Astrocyte of the hippocampus (primary cell): ENCODE data around the gene UBE2J1.
"Not testable (repeated sequence)": the region's sequence is repeated elsewhere in the genome, so short reads cannot be mapped to it uniquely, and the experiment has no call there.

Experiments used
- DNase-seq: peaks from one replicate; pipeline ENCODE4 v3.0.0; 2011; ENCODE audit warnings: low read depth, low spot score

Gene UBE2J1, protein sequence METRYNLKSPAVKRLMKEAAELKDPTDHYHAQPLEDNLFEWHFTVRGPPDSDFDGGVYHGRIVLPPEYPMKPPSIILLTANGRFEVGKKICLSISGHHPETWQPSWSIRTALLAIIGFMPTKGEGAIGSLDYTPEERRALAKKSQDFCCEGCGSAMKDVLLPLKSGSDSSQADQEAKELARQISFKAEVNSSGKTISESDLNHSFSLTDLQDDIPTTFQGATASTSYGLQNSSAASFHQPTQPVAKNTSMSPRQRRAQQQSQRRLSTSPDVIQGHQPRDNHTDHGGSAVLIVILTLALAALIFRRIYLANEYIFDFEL

DNA sequence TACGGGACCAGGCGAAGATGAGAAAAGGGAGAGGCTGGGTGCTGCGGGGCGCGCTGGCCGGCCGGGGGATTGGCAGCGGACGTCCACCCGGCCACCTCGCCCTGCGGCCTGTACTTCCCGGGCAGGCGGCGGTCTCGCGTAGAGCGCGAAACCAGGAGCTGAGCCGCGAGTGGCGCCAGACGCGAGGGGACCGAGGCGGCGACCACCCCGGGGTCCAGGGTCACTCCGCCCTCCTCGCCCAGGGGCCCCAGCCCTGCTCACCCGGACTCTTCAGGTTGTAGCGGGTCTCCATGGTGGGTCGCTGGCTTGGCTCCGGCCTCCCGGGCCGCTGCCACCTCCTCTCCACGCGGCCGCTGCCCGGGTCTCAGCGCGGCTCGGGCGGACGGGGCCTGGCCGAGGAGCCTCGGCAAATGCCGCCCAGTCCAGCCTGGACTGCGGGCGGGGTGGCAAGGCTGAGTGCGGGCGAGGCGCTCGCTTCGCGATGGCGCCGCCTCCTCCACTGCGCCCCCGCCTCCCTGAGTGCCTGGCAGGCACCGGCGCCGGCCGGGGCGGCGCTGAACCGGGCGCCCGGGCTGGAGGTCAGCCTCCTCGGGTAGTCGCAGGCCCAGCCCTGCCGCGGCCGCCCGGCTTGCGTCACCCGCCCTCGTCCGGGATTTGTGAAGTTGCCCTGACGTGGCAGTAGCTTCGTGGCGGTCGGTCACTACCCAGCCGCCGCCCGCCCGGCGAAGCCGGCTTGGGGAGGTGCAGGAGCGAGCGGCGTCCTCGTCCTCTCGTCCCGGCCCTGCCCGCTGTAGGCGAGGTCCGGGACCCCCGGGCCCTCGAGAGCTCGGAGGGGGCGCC lies at the start of gene UBE2J1:
UBE2J1 (minus strand) TSS at position 445 of the 840 bp plus-strand sequence; CDS start at position 292, 153 bp downstream.
- peak; percentile 98 for DNase-seq

GRCh38 chr6:89400912-89401399 lies 48.4 kb upstream of the UBE2J1 start:
- no peak for DNase-seq

DNA sequence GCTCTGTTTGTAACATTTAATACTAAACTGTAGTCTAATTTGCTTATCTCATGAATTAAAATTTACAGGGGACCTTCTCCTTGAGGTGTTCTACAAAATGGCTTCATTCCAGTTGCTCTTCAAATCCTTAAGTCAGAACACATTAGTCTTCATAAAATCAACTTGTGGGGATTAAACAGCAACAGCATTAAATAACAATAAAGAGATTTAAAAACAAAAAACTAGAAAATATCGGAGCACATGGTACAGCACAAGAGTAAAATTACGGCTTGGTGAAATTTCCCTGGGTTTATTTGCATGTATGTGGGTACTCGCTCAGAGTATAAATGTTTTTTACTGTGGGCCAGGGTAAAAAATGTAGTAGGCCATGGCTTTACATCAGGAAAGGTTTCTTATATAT lies 47.5 kb upstream of the UBE2J1 start:
- DNase-seq: no peak

DNA sequence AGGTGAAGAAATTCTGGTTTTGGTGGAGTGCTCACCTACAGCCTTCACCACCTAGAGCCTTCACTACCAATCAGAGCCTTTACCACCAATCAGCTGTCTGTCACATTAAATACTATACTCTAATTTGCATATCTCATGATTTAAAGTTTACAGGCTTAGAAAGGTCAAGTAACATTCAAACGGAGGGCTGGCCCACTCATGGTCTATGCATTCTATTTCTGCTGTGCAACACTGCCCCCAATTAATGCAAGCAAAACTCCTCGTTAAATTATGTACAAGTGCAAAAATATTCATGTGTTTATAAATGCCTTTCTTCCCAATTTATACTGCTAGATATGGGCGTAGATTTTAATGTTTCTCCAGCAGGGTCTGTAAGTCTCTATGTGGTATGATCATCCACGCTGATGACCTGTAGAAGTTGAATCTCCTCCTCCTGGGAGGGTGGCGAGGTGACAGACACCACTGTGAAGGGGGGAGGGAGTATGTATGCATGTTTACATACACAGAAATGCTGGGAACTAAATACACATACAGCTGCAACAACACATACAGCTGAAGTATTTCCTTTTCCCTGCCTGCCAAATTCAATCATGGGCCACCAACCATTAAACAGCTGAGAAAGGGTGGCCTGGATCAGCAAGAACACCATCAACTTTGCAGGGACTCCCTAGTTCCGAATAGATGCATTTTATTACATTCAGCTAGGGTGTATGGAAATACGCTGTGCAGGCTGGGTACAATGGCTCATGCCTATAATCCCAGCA lies 46.4 kb upstream of the UBE2J1 start:
- DNase-seq: no peak

GRCh38 chr6:89397884-89398283 lies 45.4 kb upstream of the UBE2J1 start:
- not testable (repeated sequence) for DNase-seq

GRCh38 chr6:89393659-89394058 lies 41.1 kb upstream of the UBE2J1 start:
- DNase-seq: no peak

DNA sequence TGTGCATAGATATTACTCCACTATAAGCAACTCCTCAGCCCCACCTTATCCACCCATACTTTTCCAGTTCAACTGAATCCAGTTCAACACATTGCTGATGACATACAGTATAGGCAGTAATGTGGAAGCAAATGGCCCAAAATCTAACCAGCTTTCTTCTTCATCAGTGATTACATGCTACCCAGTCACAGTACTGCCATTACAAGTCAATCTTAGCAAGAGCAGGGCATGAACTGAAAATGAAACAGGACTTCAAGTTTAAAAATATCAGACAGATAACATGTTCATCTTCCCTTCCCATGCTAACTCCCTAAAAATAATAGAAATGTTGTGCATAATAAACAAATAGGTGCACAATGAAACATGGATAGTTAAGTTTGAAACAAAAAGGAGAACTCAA lies 40.3 kb upstream of the UBE2J1 start:
- DNase-seq: no peak

GRCh38 chr6:89388846-89389245 lies 36.3 kb upstream of the UBE2J1 start:
- no peak for DNase-seq

GRCh38 chr6:89387516-89388201 lies 35.1 kb upstream of the UBE2J1 start:
- peak; percentile 5 for DNase-seq

- no peak for DNase-seq
Measured at GRCh38 chr6:89386917-89387491, 34.5 kb upstream of the UBE2J1 start.

DNA sequence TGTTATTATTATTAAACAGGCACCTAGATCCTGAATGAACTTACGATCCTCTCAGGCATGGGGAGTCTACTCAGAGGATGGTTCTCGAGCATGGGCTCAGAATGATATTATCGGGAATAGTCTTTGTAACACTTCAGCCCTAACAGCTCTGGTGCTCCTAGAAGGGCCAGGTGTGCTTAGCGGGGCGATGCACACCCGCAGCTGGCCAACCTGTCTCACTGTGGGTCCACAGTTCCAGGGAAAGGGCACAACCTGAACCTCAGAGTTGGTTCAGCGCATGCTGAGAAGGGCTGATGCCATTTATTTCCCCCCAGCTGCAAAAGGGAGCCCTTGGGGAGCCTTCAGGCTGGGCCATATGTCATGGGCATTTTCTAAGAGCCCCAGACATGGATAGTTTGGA lies 33.3 kb upstream of the UBE2J1 start:
- DNase-seq: no peak

GRCh38 chr6:89385156-89385667 lies 32.7 kb upstream of the UBE2J1 start:
- DNase-seq: peak; percentile 50

- DNase-seq: no peak
Measured at GRCh38 chr6:89381031-89381430, 28.5 kb upstream of the UBE2J1 start.

DNA sequence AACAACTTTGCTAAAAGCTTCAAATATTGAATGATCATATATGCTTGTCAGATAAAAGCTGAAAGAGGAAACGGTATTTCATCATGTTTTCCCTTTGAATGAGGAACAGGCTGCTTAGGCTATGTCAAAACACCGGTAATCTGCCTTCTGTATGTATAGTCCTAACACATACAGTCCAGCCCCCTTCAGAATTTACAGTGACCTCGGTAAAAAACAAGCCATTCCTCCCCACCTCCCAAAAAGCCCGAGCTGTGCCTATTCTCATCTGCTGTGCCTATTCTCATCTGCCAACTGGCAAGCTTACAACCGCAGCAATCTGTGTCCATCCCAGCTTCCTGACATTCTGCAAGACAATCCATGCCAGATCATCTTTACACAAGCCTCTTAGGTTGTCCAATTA lies 26.8 kb upstream of the UBE2J1 start:
- DNase-seq: no peak

DNA sequence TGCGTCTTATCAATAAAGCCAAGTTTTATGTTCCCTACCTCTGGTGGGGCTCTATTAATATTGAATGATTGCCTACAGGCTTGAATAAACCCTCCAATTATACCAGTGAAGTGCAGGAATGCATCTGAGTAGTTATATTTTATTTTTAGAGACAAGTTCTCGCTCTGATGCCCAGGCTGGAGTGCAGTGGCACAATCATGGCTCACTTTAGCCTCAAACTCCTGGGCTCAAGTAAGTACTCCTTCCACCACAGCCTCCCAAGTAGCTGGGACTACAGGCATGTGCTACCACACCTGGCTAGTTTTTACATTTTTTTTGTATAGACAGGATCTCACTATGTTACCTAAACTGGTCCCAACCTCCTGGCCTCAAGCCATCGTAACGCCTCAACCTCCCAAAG lies 26.1 kb upstream of the UBE2J1 start:
- no peak for DNase-seq

DNA sequence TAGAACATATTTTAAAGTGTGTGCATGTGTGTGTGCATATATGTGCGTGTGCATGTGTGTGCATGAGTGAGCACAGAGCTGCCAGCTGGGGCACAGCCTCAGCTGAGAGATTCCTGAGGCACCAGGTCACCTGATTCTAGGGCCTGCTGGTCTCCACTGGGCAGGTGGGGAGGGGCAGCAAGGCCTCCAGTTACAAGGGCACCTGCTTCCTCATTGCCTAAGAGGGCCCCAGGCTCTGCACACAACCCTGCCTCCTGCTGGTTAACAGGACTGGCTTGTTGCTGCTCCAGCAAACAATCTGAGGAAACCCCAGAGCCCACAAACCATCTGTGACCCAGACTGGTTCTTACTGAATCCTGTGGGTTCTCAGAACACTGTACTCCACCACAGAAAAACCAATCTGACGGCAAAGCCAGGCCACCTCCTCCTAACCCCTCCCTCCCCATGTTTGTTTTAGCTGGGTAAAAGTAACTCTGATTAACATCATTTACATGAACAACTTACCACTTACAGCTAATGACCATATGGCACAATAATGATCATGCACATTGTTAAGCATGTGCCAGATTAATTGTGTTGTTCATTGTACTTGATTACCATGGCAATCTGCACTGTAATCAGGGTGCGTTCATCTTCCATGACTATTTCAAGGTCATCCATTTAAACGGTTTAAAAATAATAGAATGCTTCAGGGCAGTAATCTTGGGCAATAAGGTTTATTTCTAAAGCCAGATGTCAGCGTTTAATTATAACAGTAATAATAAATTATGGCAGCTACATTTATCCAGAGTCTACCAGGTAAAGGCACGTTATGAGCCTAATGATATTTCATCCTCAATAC lies 23.1 kb upstream of the UBE2J1 start:
- peak; percentile 38 for DNase-seq

DNA sequence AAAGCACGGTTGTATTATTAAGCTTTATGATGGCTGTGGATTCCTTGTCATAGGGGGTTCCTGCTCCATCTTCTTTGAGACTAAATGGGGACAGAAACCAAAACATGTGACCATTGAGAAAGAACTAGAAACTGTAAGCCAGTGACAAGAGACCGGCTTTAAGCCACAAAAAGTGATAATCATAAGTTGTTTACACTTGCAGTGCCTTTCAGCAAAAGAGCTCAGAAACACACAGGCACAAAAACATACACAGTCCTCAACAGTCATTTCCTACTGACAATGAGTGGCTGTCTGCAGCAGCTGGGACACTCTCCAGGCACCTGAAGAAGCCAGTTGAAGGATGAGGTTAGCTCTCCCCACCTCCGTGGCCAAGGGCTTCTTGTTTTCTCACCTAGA lies 20.0 kb upstream of the UBE2J1 start:
- no peak for DNase-seq

- DNase-seq: peak; percentile 84
Measured at GRCh38 chr6:89371849-89372505, 19.5 kb upstream of the UBE2J1 start.

- DNase-seq: peak; percentile 77
Measured at GRCh38 chr6:89368999-89369398, 16.5 kb upstream of the UBE2J1 start.
